Fibroblast of lung (primary cell): Measurements from ENCODE around the gene FXN. TPM values are rescaled to one million over a fixed set of nuclear protein-coding genes. Genes with fewer than 3 reads are reported as not detected.
A peak's percentile ranks its signal among the peaks of the same experiment; 100 is the strongest.

ENCODE experiments used
- DNase-seq, 2 donors: peaks; one replicate each; pipeline versions ENCODE4 v3.0.0 to v3.0.0-alpha.2; 2010; ENCODE audit warnings: low read depth in 2 of 2
- H2AFZ ChIP-seq: 2 replicates; pipeline ENCODE4 v1.5.1; 2012; ENCODE audit warnings: low read length, control low read depth, inconsistent platforms
- H3K27ac ChIP-seq: 2 replicates; pipeline ENCODE4 v1.5.1; 2011; ENCODE audit warnings: low read length, control low read depth; ENCODE audit not compliant: insufficient read depth
- H3K27me3 ChIP-seq: 2 replicates; pipeline ENCODE4 v1.5.1; 2011; ENCODE audit warnings: mild to moderate bottlenecking, low read length; ENCODE audit not compliant: control insufficient read depth, insufficient read depth
- H3K36me3 ChIP-seq: 2 replicates; pipeline ENCODE4 v1.5.1; 2011; ENCODE audit warnings: low read length; ENCODE audit not compliant: control insufficient read depth, insufficient read depth
- H3K4me1 ChIP-seq: 2 replicates; pipeline ENCODE4 v1.5.1; 2011; ENCODE audit warnings: low read length; ENCODE audit not compliant: control insufficient read depth, insufficient read depth; ENCODE audit errors: extremely low read depth
- H3K4me2 ChIP-seq: 2 replicates; pipeline ENCODE4 v1.5.1; 2011; ENCODE audit warnings: low read length, control low read depth; ENCODE audit not compliant: insufficient read depth; ENCODE audit errors: extremely low read depth
- H3K4me3 ChIP-seq, 4 experiments: fragments of 200-600 bp in 1 of 4; sonication (generic) in 1 of 4; replicated peaks in 1 of 4; 2 replicates each; pipeline ENCODE4 v1.5.1; 2011 to 2016; ENCODE audit warnings: low read length in 4 of 4, low read depth in 3 of 4, mild to moderate bottlenecking in 3 of 4, control low read depth in 2 of 4, inconsistent platforms in 1 of 4, mixed read lengths in 1 of 4; ENCODE audit not compliant: insufficient read depth in 1 of 4; ENCODE audit errors: control extremely low read depth in 1 of 4
- H3K79me2 ChIP-seq: 2 replicates; pipeline ENCODE4 v1.5.1; 2012; ENCODE audit warnings: mild to moderate bottlenecking, low read length, inconsistent platforms; ENCODE audit not compliant: control insufficient read depth, insufficient read depth
- H3K9ac ChIP-seq: 2 replicates; pipeline ENCODE4 v1.5.1; 2011; ENCODE audit warnings: mild to moderate bottlenecking, low read length, control low read depth; ENCODE audit not compliant: insufficient read depth
- H3K9me3 ChIP-seq: 2 replicates; pipeline ENCODE4 v1.5.1; 2012; ENCODE audit warnings: low read depth, low read length; ENCODE audit not compliant: control insufficient read depth, insufficient read depth
- H4K20me1 ChIP-seq: 2 replicates; pipeline ENCODE4 v1.5.1; 2011; ENCODE audit warnings: low read length; ENCODE audit not compliant: control insufficient read depth, insufficient read depth; ENCODE audit errors: extremely low read depth
- EZH2 ChIP-seq: IDR thresholded peaks from 2 replicates; pipeline ENCODE4 v1.5.1; 2012; ENCODE audit warnings: low read length, control low read depth, mild to moderate bottlenecking; ENCODE audit errors: missing control alignments
- polyA plus RNA-seq, 2 donors: library from polyadenylated mRNA; depleted of rRNA in 1 of 2; stranded (reverse) in 1 of 2; unstranded in 1 of 2; fragments of >200 nt; gene quantifications; 2 replicates each; pipeline ENCODE4 v1.2.1, GENCODE V29; 2011 to 2012; ENCODE audit warnings: missing spikeins in 1 of 2
- total RNA-seq: library from RNA; depleted of rRNA; stranded (reverse); fragments of >200 nt; gene quantifications from 2 replicates; pipeline ENCODE4 v1.2.1, GENCODE V29; 2014
- TF ChIP-seq, protein P1 (sequence below), 2 donors: IDR thresholded peaks in 1 of 2; conservative IDR thresholded peaks in 1 of 2; 1 replicate in 1 of 2; 2 replicates in 1 of 2; pipeline ENCODE4 v1.5.1; 2011 to 2012; ENCODE audit warnings: low read length in 2 of 2, control low read depth in 1 of 2, inconsistent platforms in 1 of 2, low read depth in 1 of 2, mild to moderate bottlenecking in 1 of 2

Gene FXN
- total and polyA plus RNA-seq, 2 donors (not counting 1 experiment from before 2014, with no cell fraction given): 0.99 to 21.6 TPM

GRCh38 chr9:69027355-69028097 lies 8.0 kb upstream of the FXN start:
- Histone ChIP-seq H3K9ac (no peak overlapping the region), H4K20me1 (no peaks in the 10 kb centered on the region), H3K27ac (no peak overlapping the region), H3K9me3 (no peaks in the 10 kb centered on the region), H2AFZ (no peak overlapping the region), H3K79me2 (no peaks in the 10 kb centered on the region), H3K4me3 (no peak overlapping the region), H3K4me1 (no peaks in the 10 kb centered on the region), H3K4me2 (no peak overlapping the region), H3K36me3 (no peaks in the 10 kb centered on the region), H3K27me3 (peaks cover 5% of the 10 kb centered on the region)
- DNase-seq: peak; percentile 20 to 48
- no peak for TF ChIP-seq EZH2
- TF ChIP-seq, protein P1, sequence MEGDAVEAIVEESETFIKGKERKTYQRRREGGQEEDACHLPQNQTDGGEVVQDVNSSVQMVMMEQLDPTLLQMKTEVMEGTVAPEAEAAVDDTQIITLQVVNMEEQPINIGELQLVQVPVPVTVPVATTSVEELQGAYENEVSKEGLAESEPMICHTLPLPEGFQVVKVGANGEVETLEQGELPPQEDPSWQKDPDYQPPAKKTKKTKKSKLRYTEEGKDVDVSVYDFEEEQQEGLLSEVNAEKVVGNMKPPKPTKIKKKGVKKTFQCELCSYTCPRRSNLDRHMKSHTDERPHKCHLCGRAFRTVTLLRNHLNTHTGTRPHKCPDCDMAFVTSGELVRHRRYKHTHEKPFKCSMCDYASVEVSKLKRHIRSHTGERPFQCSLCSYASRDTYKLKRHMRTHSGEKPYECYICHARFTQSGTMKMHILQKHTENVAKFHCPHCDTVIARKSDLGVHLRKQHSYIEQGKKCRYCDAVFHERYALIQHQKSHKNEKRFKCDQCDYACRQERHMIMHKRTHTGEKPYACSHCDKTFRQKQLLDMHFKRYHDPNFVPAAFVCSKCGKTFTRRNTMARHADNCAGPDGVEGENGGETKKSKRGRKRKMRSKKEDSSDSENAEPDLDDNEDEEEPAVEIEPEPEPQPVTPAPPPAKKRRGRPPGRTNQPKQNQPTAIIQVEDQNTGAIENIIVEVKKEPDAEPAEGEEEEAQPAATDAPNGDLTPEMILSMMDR (conservative IDR thresholded peaks at IDR 0.05 in 1 of 2, IDR thresholded peaks at IDR 0.05 in 1 of 2; ENCODE audit: low read depth in 1 of 2, low read length in 2 of 2): peak; percentile 72 to 83

DNA sequence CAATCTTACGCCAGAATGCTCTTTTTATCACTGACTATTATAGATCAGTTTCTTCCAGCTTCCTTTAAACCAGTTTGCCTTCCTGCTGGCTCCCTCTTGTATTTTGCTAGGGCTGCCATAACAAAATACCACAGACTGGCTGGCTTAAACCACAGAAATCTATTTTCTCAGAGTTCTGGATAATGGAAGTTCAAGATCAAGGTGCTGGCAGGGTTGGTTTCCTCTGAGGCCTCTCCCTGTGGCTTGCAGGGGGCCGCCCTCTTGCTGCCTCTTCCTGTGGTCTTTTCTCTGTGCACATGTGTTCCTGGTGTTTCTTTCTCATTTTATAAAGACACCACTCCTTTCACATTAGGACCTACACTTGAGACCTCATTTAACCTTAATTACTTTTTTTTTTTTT lies 6.8 kb upstream of the FXN start:
- TF ChIP-seq, protein P1 (conservative IDR thresholded peaks at IDR 0.05 in 1 of 2, IDR thresholded peaks at IDR 0.05 in 1 of 2; ENCODE audit: low read depth in 1 of 2, low read length in 2 of 2): no peak
- TF ChIP-seq EZH2: no peak
- Histone ChIP-seq H3K27me3 (peaks cover 2% of the 10 kb centered on the region), H4K20me1 (no peaks in the 10 kb centered on the region), H3K4me1 (no peaks in the 10 kb centered on the region), H3K9ac (no peak overlapping the region), H3K9me3 (no peaks in the 10 kb centered on the region), H2AFZ (no peak overlapping the region), H3K36me3 (no peaks in the 10 kb centered on the region), H3K4me2 (no peak overlapping the region), H3K4me3 (no peak overlapping the region), H3K79me2 (no peaks in the 10 kb centered on the region), H3K27ac (no peak overlapping the region)
- peak in 1 of 2 donors; percentile 5 for DNase-seq

DNA sequence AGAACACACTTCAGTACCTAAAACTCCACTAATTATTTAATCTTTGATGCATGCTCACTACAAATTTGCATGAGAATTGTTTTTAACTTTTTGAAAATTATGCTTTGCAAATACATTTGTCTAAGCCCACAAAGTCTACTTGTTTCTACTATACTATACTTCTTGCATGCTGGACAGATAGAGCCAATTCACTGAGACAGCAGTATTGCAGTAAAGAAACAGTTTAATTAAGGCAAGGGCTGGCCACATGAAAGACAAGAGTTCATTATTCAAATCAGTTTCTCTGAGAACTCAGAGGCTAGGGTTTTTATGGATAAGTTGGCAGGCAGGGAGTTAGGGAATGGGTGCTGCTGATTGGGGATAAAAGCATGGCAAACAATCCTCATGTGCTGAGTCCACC lies 6.0 kb upstream of the FXN start:
- no peak overlapping the region for H3K4me3 ChIP-seq

More for the DNA sequence above, 6.0 kb upstream of the FXN start:
- Histone ChIP-seq H3K27ac (no peak overlapping the region), H3K4me1 (no peaks in the 10 kb centered on the region), H2AFZ (no peak overlapping the region), H3K27me3 (no peaks in the 10 kb centered on the region), H3K79me2 (no peaks in the 10 kb centered on the region), H3K9me3 (no peaks in the 10 kb centered on the region), H3K9ac (no peak overlapping the region), H3K36me3 (no peaks in the 10 kb centered on the region), H3K4me2 (no peak overlapping the region), H4K20me1 (no peaks in the 10 kb centered on the region)
- TF ChIP-seq EZH2: no peak
- TF ChIP-seq, protein P1 (conservative IDR thresholded peaks at IDR 0.05 in 1 of 2, IDR thresholded peaks at IDR 0.05 in 1 of 2; ENCODE audit: low read depth in 1 of 2, low read length in 2 of 2): no peak
- no peak for DNase-seq
